Panc1 (cell line): ENCODE results near the gene CNTNAP1. TPM values are rescaled to one million over a fixed set of nuclear protein-coding genes. Genes with fewer than 3 reads are reported as not detected.

Source experiments
- ATAC-seq: fragments of 200-7000 bp; cut with Tn5 transposase; 2 replicates; pipeline ENCODE4 v1.9.1; 2020; ENCODE audit warnings: mild to moderate bottlenecking, moderate library complexity
- BruUV-seq: library from RNA; stranded (reverse); fragments of 400-500 nt; replicated peaks from 2 replicates; lab custom pipeline; 2021; lab: Mats Ljungman, UMichigan
- CTCF ChIA-PET: fragments of 300-600 bp; sonication (Branson Sonifier 250); formaldehyde crosslinking; loops from one replicate; lab custom pipeline; 2022; ENCODE audit warnings: antibody characterized with exemption; lab: Charles Lee
- POLR2A ChIA-PET: fragments of 300-600 bp; sonication (Branson Sonifier 250); formaldehyde crosslinking; loops from one replicate; lab custom pipeline; 2022; ENCODE audit warnings: antibody characterized with exemption; lab: Charles Lee
- DNase-seq: peaks from one replicate; pipeline ENCODE4 v3.0.0-alpha.2; 2010; ENCODE audit warnings: low read depth, low spot score
- H3K27ac ChIP-seq: 2 replicates; pipeline ENCODE4 v1.5.1; 2011; ENCODE audit warnings: mild to moderate bottlenecking, low read length, inconsistent platforms
- H3K27me3 ChIP-seq: fragments of 200-500 bp; sonication (Bioruptor generic); 2 replicates; pipeline ENCODE4 v1.6.0; 2014; ENCODE audit warnings: low read length, inconsistent platforms; ENCODE audit not compliant: control insufficient read depth, insufficient read depth
- H3K36me3 ChIP-seq: fragments of 200-500 bp; sonication (Bioruptor generic); 2 replicates; pipeline ENCODE4 v1.5.1; 2014; ENCODE audit warnings: inconsistent platforms, mild to moderate bottlenecking, low read length, moderate library complexity; ENCODE audit not compliant: control insufficient read depth, insufficient read depth
- H3K4me1 ChIP-seq: 2 replicates; pipeline ENCODE4 v1.5.1; 2011; ENCODE audit warnings: inconsistent platforms, mild to moderate bottlenecking, low read length, moderate library complexity; ENCODE audit not compliant: control insufficient read depth, insufficient read depth
- H3K4me3 ChIP-seq, 2 experiments: 2 replicates each; pipeline ENCODE4 v1.5.1; 2011 to 2012; ENCODE audit warnings: low read depth in 2 of 2, low read length in 2 of 2, mild to moderate bottlenecking in 2 of 2, inconsistent platforms in 1 of 2, moderate library complexity in 1 of 2
- H3K9me3 ChIP-seq: fragments of 200-500 bp; sonication (Bioruptor generic); 2 replicates; pipeline ENCODE4 v1.5.1; 2014; ENCODE audit warnings: low read depth, mild to moderate bottlenecking, inconsistent platforms, low read length, moderate library complexity; ENCODE audit not compliant: control insufficient read depth, insufficient read depth
- CTCF ChIP-seq: fragments of 450-650 bp; IDR thresholded peaks from 2 replicates; pipeline ENCODE4 v1.5.1; 2017; ENCODE audit warnings: mild to moderate bottlenecking
- POLR2AphosphoS5 ChIP-seq: IDR thresholded peaks from 2 replicates; pipeline ENCODE4 v1.6.1; 2012; ENCODE audit warnings: mild to moderate bottlenecking, low read depth, low read length, moderate library complexity
- SIN3A ChIP-seq: IDR thresholded peaks from 2 replicates; pipeline ENCODE4 v1.6.1; 2012; ENCODE audit warnings: low read depth, mild to moderate bottlenecking, low read length, moderate library complexity, borderline replicate concordance; ENCODE audit not compliant: insufficient read depth
- TCF7L2 ChIP-seq: IDR thresholded peaks from 2 replicates; pipeline ENCODE4 v1.6.1; 2011; ENCODE audit warnings: mild to moderate bottlenecking, low read depth, low read length, inconsistent platforms
- in situ Hi-C: cut with HindIII; loops from 2 replicates; pipeline ENCODE4 v1.10.0; 2016; ENCODE audit warnings: low sequenced_read_pairs, low pct_unique_long_range_greater_than_20kb
- intact Hi-C: fragments of 100-400 bp; cut with micrococcal nuclease; formaldehyde crosslinking; loops from one replicate; pipeline ENCODE4 v1.10.0; 2022; ENCODE audit not compliant: unreplicated experiment
- total RNA-seq: library from RNA; stranded (reverse); gene quantifications from one replicate; pipeline ENCODE4 v1.2.1, GENCODE V29; 2021; ENCODE audit not compliant: unreplicated experiment
- TF ChIP-seq, protein P1 (sequence below), 2 experiments: IDR thresholded peaks; 2 replicates each; pipeline ENCODE4 v1.6.1; 2011 to 2012; ENCODE audit warnings: low read depth in 2 of 2, control low read depth in 1 of 2, low read length in 1 of 2, mild to moderate bottlenecking in 1 of 2, moderate library complexity in 1 of 2; ENCODE audit not compliant: insufficient read depth in 1 of 2

CNTNAP1 gene
- total RNA-seq, 1 experiment from 2014 or later, result 20.4 TPM

- Histone ChIP-seq H3K4me1 (peaks cover 19% of the 10 kb centered on the region), H3K4me3 (no peak overlapping the region), H3K36me3 (no peaks in the 10 kb centered on the region; the same call in 1 of the 2 replicates), H3K9me3 (no peaks in the 10 kb centered on the region), H3K27ac (peak overlapping the region; percentile 90), H3K27me3 (no peaks in the 10 kb centered on the region)
- DNase-seq, result no peak
- POLR2A ChIA-PET, result no interaction called here
- CTCF ChIA-PET, result interaction anchor here (0.5 to 1.0 kb wide), 4 partner anchors 29 to 113 kb away, joined by 3 to 4 read pairs (median 4); no protein-coding TSS in a partner anchor
- BruUV-seq, result no TSS peak
- intact Hi-C loops, result no loop called here
- TF ChIP-seq TCF7L2 (no peak), CTCF (no peak), POLR2AphosphoS5 (no peak), SIN3A (no peak)
- TF ChIP-seq, protein P1, sequence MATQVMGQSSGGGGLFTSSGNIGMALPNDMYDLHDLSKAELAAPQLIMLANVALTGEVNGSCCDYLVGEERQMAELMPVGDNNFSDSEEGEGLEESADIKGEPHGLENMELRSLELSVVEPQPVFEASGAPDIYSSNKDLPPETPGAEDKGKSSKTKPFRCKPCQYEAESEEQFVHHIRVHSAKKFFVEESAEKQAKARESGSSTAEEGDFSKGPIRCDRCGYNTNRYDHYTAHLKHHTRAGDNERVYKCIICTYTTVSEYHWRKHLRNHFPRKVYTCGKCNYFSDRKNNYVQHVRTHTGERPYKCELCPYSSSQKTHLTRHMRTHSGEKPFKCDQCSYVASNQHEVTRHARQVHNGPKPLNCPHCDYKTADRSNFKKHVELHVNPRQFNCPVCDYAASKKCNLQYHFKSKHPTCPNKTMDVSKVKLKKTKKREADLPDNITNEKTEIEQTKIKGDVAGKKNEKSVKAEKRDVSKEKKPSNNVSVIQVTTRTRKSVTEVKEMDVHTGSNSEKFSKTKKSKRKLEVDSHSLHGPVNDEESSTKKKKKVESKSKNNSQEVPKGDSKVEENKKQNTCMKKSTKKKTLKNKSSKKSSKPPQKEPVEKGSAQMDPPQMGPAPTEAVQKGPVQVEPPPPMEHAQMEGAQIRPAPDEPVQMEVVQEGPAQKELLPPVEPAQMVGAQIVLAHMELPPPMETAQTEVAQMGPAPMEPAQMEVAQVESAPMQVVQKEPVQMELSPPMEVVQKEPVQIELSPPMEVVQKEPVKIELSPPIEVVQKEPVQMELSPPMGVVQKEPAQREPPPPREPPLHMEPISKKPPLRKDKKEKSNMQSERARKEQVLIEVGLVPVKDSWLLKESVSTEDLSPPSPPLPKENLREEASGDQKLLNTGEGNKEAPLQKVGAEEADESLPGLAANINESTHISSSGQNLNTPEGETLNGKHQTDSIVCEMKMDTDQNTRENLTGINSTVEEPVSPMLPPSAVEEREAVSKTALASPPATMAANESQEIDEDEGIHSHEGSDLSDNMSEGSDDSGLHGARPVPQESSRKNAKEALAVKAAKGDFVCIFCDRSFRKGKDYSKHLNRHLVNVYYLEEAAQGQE (IDR thresholded peaks at IDR 0.05; ENCODE audit: insufficient read depth in 1 of 2, low read depth in 2 of 2, low read length in 1 of 2), result no peak
- ATAC-seq, result no peak
- in situ Hi-C loops, result no loop called here
Observed at GRCh38 chr17:42680331-42680808, 2.0 kb upstream of the CNTNAP1 start.

DNA sequence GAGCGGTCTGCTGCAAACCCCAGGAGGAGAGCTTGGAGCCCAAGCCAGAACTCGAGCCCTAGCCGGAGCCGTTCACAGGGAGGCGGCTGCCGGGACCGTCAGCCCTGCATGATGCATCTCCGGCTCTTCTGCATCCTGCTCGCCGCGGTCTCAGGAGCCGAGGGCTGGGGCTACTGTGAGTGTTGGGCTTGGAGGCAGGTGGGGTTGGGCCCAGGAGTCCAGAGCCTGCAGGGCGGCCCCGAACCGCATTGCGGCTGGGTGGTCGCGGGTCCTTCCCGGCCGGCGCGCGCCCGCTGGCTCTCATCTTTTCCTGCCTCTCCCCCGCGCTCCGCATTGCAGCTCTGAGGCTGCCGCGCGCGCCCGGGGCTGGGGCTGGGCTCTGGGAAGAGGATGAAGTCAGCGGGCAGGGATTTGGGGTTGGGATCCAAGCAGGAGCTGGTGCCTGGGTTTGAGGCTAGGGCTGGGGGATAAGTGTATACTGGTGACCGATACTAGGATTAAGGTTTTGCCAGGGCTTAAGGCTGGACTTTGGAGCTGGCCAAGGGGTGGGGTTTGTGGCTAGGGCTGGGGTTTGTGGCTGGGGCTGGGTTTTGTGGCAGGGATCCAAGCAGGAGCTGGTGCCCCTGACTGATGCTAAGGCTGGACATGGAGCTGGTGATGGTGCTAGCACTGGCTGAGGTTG is 532 bp downstream of the CNTNAP1 start:
- Histone ChIP-seq H3K9me3 (no peaks in the 10 kb centered on the region), H3K4me3 (peak overlapping the region; percentile 52 to 67), H3K27ac (peak overlapping the region; percentile 83), H3K27me3 (no peaks in the 10 kb centered on the region), H3K4me1 (peaks cover 19% of the 10 kb centered on the region), H3K36me3 (no peaks in the 10 kb centered on the region)
- CTCF ChIA-PET, result interaction anchor here (0.6 to 1.3 kb wide), 2 partner anchors 104 to 165 kb away, joined by 4 read pairs; no protein-coding TSS in a partner anchor
- no TSS peak for BruUV-seq
- in situ Hi-C loops (no loop called here), intact Hi-C loops (no loop called here)
- DNase-seq, result no peak
- POLR2A ChIA-PET, result interaction anchor here (0.5 kb wide), 1 partner anchor 67 kb away, joined by 6 read pairs; no protein-coding TSS in a partner anchor
- TF ChIP-seq POLR2AphosphoS5 (no peak), SIN3A (no peak), CTCF (no peak), TCF7L2 (no peak)
- TF ChIP-seq, protein P1 (IDR thresholded peaks at IDR 0.05; ENCODE audit: insufficient read depth in 1 of 2, low read depth in 2 of 2, low read length in 1 of 2), result no peak
- peak; percentile 20 for ATAC-seq
